HFF-Myc (cell line): ENCODE results near the gene SORCS2.

Experiments used
- DNase-seq: peaks from one replicate; pipeline ENCODE4 v3.0.0-alpha.2; 2011; ENCODE audit warnings: low read depth; ENCODE audit errors: extremely low read depth
- H3K4me3 ChIP-seq: replicated peaks from 2 replicates; pipeline ENCODE4 v1.5.1; 2011; ENCODE audit warnings: low read depth, mild to moderate bottlenecking, control low read depth, low read length
- CTCF ChIP-seq: IDR thresholded peaks from 2 replicates; pipeline ENCODE4 v1.5.1; 2012; ENCODE audit warnings: mild to moderate bottlenecking, low read depth, low read length, control low read depth; ENCODE audit errors: missing control alignments

The SORCS2 gene

GRCh38 chr4:7466215-7466614, 273.9 kb downstream of the SORCS2 start:
- no peak for DNase-seq
- H3K4me3 ChIP-seq, result no peak overlapping the region
- TF ChIP-seq CTCF, result no peak

GRCh38 chr4:7466904-7467303, 274.6 kb downstream of the SORCS2 start:
- TF ChIP-seq CTCF, result no peak
- no peak overlapping the region for H3K4me3 ChIP-seq
- DNase-seq, result no peak

GRCh38 chr4:7467471-7467870, 275.1 kb downstream of the SORCS2 start:
- DNase-seq, result no peak
- no peak overlapping the region for H3K4me3 ChIP-seq
- no peak for TF ChIP-seq CTCF

- TF ChIP-seq CTCF, result no peak
- DNase-seq, result no peak
- no peak overlapping the region for H3K4me3 ChIP-seq
Measured at GRCh38 chr4:7469023-7469422, 276.7 kb downstream of the SORCS2 start.

- TF ChIP-seq CTCF, result no peak
- no peak for DNase-seq
- H3K4me3 ChIP-seq, result no peak overlapping the region
Measured at GRCh38 chr4:7470111-7470510, 277.8 kb downstream of the SORCS2 start.

GRCh38 chr4:7470522-7471128, 278.3 kb downstream of the SORCS2 start:
- DNase-seq, result no peak
- no peak overlapping the region for H3K4me3 ChIP-seq
- TF ChIP-seq CTCF, result no peak

GRCh38 chr4:7472442-7473013, 280.2 kb downstream of the SORCS2 start:
- TF ChIP-seq CTCF, result no peak
- DNase-seq, result no peak
- H3K4me3 ChIP-seq, result no peak overlapping the region
